ENCODE measurements around the gene ZBTB16.

Gene ZBTB16

GRCh38 chr11:114161486-114162250 is 102.2 kb downstream of the ZBTB16 start:
- in situ Hi-C loops (cut with MboI; ENCODE audit: low sequenced_read_pairs), result no loop called here

GRCh38 chr11:114162719-114163123 is 103.2 kb downstream of the ZBTB16 start:
- in situ Hi-C loops (cut with MboI; ENCODE audit: low sequenced_read_pairs), result no loop called here

GRCh38 chr11:114163229-114163631 is 103.7 kb downstream of the ZBTB16 start:
- in situ Hi-C loops (cut with MboI; ENCODE audit: low sequenced_read_pairs), result no loop called here

GRCh38 chr11:114163830-114164401 is 104.4 kb downstream of the ZBTB16 start:
- in situ Hi-C loops (cut with MboI; ENCODE audit: low sequenced_read_pairs), result no loop called here

- in situ Hi-C loops (cut with MboI; ENCODE audit: low sequenced_read_pairs), result no loop called here
Observed at GRCh38 chr11:114164546-114164945, 105.0 kb downstream of the ZBTB16 start.

GRCh38 chr11:114165326-114166230 is 106.1 kb downstream of the ZBTB16 start:
- in situ Hi-C loops (cut with MboI; ENCODE audit: low sequenced_read_pairs), result no loop called here

GRCh38 chr11:114166362-114166761 is 106.9 kb downstream of the ZBTB16 start:
- in situ Hi-C loops (cut with MboI; ENCODE audit: low sequenced_read_pairs), result no loop called here

GRCh38 chr11:114166897-114167323 is 107.4 kb downstream of the ZBTB16 start:
- in situ Hi-C loops (cut with MboI; ENCODE audit: low sequenced_read_pairs), result no loop called here

- in situ Hi-C loops (cut with MboI; ENCODE audit: low sequenced_read_pairs), result no loop called here
Observed at GRCh38 chr11:114167355-114167754, 107.8 kb downstream of the ZBTB16 start.

- in situ Hi-C loops (cut with MboI; ENCODE audit: low sequenced_read_pairs), result no loop called here
Observed at GRCh38 chr11:114167771-114168448, 108.4 kb downstream of the ZBTB16 start.

GRCh38 chr11:114168691-114169090 is 109.2 kb downstream of the ZBTB16 start:
- in situ Hi-C loops (cut with MboI; ENCODE audit: low sequenced_read_pairs), result no loop called here

GRCh38 chr11:114169321-114169749 is 109.8 kb downstream of the ZBTB16 start:
- in situ Hi-C loops (cut with MboI; ENCODE audit: low sequenced_read_pairs), result no loop called here

- in situ Hi-C loops (cut with MboI; ENCODE audit: low sequenced_read_pairs), result no loop called here
Observed at GRCh38 chr11:114169821-114170220, 110.3 kb downstream of the ZBTB16 start.

- in situ Hi-C loops (cut with MboI; ENCODE audit: low sequenced_read_pairs), result no loop called here
Observed at GRCh38 chr11:114170226-114170625, 110.7 kb downstream of the ZBTB16 start.

- in situ Hi-C loops (cut with MboI; ENCODE audit: low sequenced_read_pairs), result no loop called here
Observed at GRCh38 chr11:114171257-114172054, 111.9 kb downstream of the ZBTB16 start.

- in situ Hi-C loops (cut with MboI; ENCODE audit: low sequenced_read_pairs), result no loop called here
Observed at GRCh38 chr11:114172055-114172861, 112.7 kb downstream of the ZBTB16 start.

GRCh38 chr11:114172871-114173444 is 113.4 kb downstream of the ZBTB16 start:
- in situ Hi-C loops (cut with MboI; ENCODE audit: low sequenced_read_pairs), result no loop called here

GRCh38 chr11:114173843-114174242 is 114.3 kb downstream of the ZBTB16 start:
- in situ Hi-C loops (cut with MboI; ENCODE audit: low sequenced_read_pairs), result no loop called here
